Measurements from ENCODE around the gene SPAG9.
"Not testable (repeated sequence)": the region's sequence is repeated elsewhere in the genome, so short reads cannot be mapped to it uniquely, and the experiment has no call there.

DNA sequence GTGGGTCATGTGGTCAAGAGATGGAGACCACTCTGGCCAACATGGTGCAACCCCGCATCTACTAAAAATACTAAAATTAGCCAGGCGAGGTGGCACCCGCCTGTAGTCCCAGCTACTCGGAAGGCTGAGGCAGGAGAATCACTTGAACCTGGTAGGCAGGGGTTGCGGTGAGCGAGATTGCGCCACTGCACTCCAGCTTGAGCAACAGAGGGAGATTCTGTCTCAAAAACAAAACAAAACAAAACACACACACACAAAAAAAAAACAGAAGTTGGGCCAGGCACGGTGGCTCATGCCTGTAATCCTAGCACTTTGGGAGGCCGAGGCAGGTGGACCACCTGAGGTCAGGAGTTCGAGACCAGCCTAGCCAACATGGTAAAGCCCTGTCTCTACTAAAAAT, 31.8 kb downstream of the SPAG9 start:
- TF ChIP-seq, protein P1, sequence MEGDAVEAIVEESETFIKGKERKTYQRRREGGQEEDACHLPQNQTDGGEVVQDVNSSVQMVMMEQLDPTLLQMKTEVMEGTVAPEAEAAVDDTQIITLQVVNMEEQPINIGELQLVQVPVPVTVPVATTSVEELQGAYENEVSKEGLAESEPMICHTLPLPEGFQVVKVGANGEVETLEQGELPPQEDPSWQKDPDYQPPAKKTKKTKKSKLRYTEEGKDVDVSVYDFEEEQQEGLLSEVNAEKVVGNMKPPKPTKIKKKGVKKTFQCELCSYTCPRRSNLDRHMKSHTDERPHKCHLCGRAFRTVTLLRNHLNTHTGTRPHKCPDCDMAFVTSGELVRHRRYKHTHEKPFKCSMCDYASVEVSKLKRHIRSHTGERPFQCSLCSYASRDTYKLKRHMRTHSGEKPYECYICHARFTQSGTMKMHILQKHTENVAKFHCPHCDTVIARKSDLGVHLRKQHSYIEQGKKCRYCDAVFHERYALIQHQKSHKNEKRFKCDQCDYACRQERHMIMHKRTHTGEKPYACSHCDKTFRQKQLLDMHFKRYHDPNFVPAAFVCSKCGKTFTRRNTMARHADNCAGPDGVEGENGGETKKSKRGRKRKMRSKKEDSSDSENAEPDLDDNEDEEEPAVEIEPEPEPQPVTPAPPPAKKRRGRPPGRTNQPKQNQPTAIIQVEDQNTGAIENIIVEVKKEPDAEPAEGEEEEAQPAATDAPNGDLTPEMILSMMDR (IDR thresholded peaks at IDR 0.05), result not testable (repeated sequence)
- not testable (repeated sequence) for TF ChIP-seq ZFX (IDR thresholded peaks at IDR 0.05; ENCODE audit: borderline replicate concordance)
